Measurements from ENCODE around the gene C14orf93.

The C14orf93 gene

DNA sequence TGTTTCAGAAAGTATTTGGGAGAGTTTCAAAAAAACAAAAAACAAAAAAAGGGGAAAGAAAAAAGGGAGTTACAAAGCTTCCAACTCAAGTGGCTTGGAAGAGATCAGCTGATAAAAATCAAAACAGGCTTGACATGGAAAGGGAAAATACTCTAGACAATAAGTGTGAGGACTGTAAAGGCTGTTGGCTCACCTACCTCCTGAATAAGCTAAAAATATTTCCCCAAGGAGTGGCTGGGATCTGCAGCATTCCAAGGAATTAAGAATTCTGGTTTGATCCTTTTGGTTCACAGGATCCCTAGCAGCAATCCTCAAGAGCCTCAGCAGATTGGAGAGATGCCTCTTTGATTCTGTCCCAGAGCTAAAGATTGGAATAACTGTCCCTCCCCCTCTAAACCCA lies 16.4 kb downstream of the C14orf93 start:
- no peak for DNase-seq (ENCODE audit: low read depth)

DNA sequence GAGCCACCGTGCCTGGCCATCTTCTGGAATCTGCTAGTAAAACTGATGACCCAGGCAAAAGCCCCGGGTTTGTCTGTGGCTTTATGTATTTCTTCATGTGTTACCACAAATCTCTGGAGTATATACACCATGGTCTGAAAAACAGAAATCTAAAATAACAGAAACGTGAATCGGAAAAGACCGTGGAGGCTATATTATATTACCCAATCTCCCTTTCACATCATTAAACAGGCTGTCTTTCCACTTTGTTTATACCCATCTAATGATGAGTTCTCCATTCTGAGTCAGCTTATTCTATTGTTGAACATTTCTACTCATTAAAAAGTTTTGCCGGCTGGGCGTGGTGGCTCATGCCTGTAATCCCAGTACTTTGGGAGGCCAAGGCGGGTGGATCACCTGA lies 18.1 kb downstream of the C14orf93 start:
- no peak for DNase-seq (ENCODE audit: low read depth)

GRCh38 chr14:22987291-22987690 lies 22.7 kb downstream of the C14orf93 start:
- no peak for DNase-seq (ENCODE audit: low read depth)

- DNase-seq (ENCODE audit: low read depth) = peak; percentile 83
Observed at GRCh38 chr14:22986508-22987054, 23.4 kb downstream of the C14orf93 start.

GRCh38 chr14:22985894-22986507 lies 23.9 kb downstream of the C14orf93 start:
- no peak for DNase-seq (ENCODE audit: low read depth)

DNA sequence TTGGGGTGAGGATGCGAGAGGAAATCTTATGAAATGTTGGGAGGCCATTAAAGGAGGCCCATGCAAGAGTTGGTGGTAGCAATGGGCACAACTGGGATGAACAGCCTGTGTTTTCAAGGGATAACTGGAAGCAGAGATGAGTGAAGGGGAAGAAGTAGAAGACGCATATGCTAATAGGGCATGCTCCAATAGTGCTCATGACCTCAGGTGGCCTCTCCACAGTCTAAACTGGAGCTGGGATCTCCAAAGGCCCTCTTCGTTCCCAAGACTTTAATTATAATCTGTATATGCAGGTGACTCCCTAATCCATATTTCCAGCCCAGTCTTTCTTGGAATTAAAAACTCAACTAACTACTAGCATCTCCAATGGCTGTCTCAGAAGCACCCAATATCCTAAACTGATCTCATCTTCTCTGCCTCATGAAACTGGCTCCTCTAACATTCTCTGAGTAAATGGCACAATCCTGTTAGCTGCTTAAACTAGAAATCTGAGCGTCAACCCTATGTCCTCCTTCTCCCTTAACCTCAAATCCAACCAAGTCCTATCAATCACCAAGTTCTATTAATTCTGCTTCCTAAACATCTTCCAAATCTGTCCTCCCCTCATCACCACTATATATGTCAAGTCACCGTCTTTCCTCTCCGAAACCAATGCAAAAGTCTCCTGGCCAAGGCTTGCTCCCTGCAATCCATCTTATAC lies 24.8 kb downstream of the C14orf93 start:
- no peak for DNase-seq (ENCODE audit: low read depth)

DNA sequence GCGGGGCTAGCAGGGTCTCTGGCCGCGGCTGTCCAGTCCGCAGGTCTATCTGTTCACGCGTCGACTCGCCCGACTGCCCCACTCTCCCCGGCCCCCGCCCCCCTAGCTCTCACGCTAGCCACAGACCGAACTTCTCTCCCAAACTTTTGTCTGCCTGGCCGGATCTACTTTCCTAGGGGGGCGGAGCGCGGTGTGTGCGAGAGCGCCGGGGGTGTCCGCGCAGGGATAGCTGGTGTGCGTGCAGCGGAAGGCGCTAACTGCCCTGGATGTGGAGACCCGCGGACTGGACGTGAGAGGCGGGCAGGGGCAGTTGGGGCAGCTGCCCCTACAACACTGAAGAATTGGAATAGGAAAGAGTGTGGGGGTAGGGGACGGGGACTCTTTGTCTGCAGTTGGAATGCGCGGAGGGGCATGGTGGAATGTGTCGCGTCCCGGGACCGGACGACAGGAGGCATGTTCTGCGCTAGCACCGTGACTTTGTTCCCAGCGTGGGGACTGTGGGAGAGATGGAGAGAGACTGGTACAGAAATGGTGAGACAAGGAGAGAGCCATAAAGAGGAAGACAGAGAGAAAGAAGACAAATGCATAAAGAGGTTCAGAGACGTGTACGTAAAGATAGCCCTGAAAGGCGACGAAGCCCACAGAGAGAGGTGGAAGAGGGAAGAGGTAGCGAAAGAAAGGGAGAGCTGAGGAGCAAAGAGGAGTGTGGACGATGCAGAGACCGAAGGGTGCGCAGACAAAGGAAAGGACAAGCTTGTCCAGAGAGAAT lies 27.3 kb downstream of the C14orf93 start, which contains the start of gene AJUBA:
AJUBA (minus strand) TSS at position 75 of the 769 bp plus-strand sequence. CDS start 285 bp downstream, outside the sequence.
- DNase-seq (ENCODE audit: low read depth) = peak; percentile 93

- no peak for DNase-seq (ENCODE audit: low read depth)
Observed at GRCh38 chr14:22981876-22982476, 28.0 kb downstream of the C14orf93 start.

GRCh38 chr14:22981090-22981875 lies 28.7 kb downstream of the C14orf93 start:
- no peak for DNase-seq (ENCODE audit: low read depth)

- DNase-seq (ENCODE audit: low read depth) = peak; percentile 25
Observed at GRCh38 chr14:22980672-22981089, 29.3 kb downstream of the C14orf93 start.

GRCh38 chr14:22979748-22980392 lies 30.1 kb downstream of the C14orf93 start:
- no peak for DNase-seq (ENCODE audit: low read depth)

DNA sequence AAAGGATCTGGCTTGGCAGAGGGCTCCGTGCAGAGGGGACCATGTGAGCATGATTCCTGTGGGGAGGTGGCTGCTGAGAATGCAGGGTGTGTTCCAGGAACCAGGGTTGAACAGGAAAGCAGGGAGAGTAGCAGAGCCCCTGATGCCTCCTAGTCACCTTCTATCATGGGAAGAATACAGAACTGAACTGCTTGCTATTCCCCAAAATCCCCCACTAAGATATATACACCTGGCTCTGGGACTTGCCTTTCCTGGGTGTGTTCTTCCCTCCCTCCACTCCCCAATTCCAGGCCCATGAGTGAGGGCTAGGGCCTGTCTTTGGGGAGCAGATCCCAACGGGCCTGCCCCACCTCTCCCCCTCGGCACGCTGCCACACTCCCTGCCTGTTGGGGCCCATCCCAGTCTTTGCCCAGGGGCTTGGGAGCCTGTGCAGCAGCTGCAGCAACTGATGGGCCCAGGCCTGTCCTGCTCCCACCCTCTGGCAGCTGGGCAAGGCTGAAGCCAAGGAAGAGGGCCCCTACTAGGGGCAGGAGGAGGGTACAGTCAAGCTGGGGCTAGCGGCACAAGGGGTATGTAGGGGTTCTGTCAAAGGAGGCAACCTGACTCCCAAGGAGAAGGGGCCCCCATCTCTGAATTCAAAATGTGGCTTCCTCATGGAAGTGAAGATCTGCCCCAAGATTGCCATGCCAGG lies 30.8 kb downstream of the C14orf93 start:
- DNase-seq (ENCODE audit: low read depth) = no peak

- DNase-seq (ENCODE audit: low read depth) = no peak
Observed at GRCh38 chr14:22978487-22978837, 31.5 kb downstream of the C14orf93 start.

GRCh38 chr14:22977684-22978486 lies 32.1 kb downstream of the C14orf93 start:
- peak; percentile 47 for DNase-seq (ENCODE audit: low read depth)

DNA sequence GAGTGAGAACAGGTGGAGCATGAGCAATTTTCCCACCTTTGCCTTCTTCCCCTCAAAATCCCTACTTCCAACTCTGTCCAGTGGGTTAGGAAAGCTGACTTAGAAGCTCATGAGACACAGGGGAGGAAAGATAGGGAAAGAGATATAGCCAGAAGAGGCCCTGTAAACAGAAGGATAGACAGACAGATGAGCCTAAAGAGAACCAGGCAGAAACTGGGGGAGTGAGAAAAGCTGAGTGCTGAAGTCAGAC lies 32.6 kb downstream of the C14orf93 start:
- DNase-seq (ENCODE audit: low read depth) = no peak

- DNase-seq (ENCODE audit: low read depth) = peak; percentile 46
Observed at GRCh38 chr14:22976620-22977433, 33.1 kb downstream of the C14orf93 start.

DNA sequence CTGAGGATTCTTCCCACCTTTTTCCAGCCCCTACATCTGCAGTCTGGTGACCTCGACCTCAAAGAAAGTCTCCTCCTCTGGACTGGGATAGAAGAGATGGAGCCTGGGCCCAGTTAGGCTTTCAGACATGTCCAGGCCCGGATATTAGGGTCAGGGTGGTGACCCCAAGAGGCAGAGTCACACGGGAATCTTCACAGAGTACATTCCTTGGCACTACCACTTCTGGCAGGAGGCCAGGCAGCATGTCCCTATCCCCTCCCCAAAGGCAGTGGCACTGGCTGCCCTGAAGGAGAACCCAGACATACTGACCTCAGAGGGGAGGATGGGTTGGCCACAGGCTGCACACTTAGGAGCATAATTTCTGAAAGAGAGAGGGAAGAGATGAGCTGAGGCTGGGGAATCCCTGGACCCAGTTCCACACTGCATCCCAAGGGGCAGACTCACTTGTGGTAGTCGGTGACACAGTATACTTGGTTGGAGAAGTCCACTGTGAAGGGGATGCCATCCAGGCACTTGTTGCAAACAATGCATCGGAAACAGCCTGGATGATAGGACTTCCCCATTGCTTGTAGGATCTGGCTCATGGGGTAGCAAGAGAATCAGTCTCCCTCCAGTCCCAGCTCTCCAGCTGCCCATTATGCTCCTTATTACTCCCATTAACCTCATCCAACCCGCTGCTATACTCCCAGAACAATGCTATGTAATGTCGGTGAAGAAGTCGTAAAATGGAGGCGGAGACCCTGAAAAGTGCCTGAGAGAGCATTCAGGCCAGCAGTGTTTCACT lies 35.2 kb downstream of the C14orf93 start:
- no peak for DNase-seq (ENCODE audit: low read depth)
